ENCODE measurements around the gene CCR7. TPM values are rescaled to one million over a fixed set of nuclear protein-coding genes. Genes with fewer than 3 reads are reported as not detected.

Gene CCR7
- total RNA-seq, 4 donors from 2014 or later: 0.11 TPM; not detected in 3

- DNase-seq (no peak), ATAC-seq (no peak)
- Histone ChIP-seq H3K4me1 (no peaks in the 10 kb centered on the region), H3K27me3 (no peaks in the 10 kb centered on the region), H3K27ac (no peak overlapping the region), H3K36me3 (no peaks in the 10 kb centered on the region), H3K9me3 (no peaks in the 10 kb centered on the region), H3K4me3 (no peak overlapping the region)
- intact Hi-C loops (cut with DNase I; ENCODE audit: low total_unique reads) (no loop called here), in situ Hi-C loops (cut with MboI; ENCODE audit: low sequenced_read_pairs in 4 of 4) (loop anchor here in 1 of 4 donors (25.0 kb wide), 1 partner anchor 1056 kb away; no protein-coding TSS in a partner anchor)
- TF ChIP-seq POLR2A (IDR thresholded peaks at IDR 0.05) (no peak), CTCF (IDR thresholded peaks at IDR 0.05 in 4 of 5, conservative IDR thresholded peaks at IDR 0.05 in 1 of 5) (no peak)
Measured at GRCh38 chr17:40606548-40607353, 41.5 kb upstream of the CCR7 start.

- no peak for TF ChIP-seq CTCF (IDR thresholded peaks at IDR 0.05 in 4 of 5, conservative IDR thresholded peaks at IDR 0.05 in 1 of 5)
- TF ChIP-seq POLR2A (IDR thresholded peaks at IDR 0.05): no peak
- H3K4me3 ChIP-seq: no peak overlapping the region
- no peak for ATAC-seq
- H3K9me3 ChIP-seq: no peaks in the 10 kb centered on the region
- intact Hi-C loops (cut with DNase I; ENCODE audit: low total_unique reads): no loop called here
- H3K4me1 ChIP-seq: no peaks in the 10 kb centered on the region
- H3K36me3 ChIP-seq: no peaks in the 10 kb centered on the region
- no peak for DNase-seq
- H3K27ac ChIP-seq: no peak overlapping the region
- in situ Hi-C loops (cut with MboI; ENCODE audit: low sequenced_read_pairs in 4 of 4): loop anchor here in 1 of 4 donors (25.0 kb wide), 1 partner anchor 1057 kb away; no protein-coding TSS in a partner anchor
- no peaks in the 10 kb centered on the region for H3K27me3 ChIP-seq
Measured at GRCh38 chr17:40605306-40605705, 40.0 kb upstream of the CCR7 start.

GRCh38 chr17:40604327-40605080, 39.2 kb upstream of the CCR7 start:
- no peaks in the 10 kb centered on the region for H3K27me3 ChIP-seq
- no peak overlapping the region for H3K27ac ChIP-seq
- ATAC-seq (no peak), DNase-seq (no peak)
- in situ Hi-C loops (cut with MboI; ENCODE audit: low sequenced_read_pairs in 4 of 4): loop anchor here in 1 of 4 donors (25.0 kb wide), 1 partner anchor 1058 kb away; no protein-coding TSS in a partner anchor
- no peaks in the 10 kb centered on the region for H3K36me3 ChIP-seq
- no peaks in the 10 kb centered on the region for H3K9me3 ChIP-seq
- H3K4me3 ChIP-seq: no peak overlapping the region
- TF ChIP-seq POLR2A (IDR thresholded peaks at IDR 0.05) (no peak), CTCF (IDR thresholded peaks at IDR 0.05 in 4 of 5, conservative IDR thresholded peaks at IDR 0.05 in 1 of 5) (no peak)
- intact Hi-C loops (cut with DNase I; ENCODE audit: low total_unique reads): no loop called here
- no peaks in the 10 kb centered on the region for H3K4me1 ChIP-seq

GRCh38 chr17:40602445-40603443, 37.5 kb upstream of the CCR7 start:
- no peak for DNase-seq
- H3K27me3 ChIP-seq: no peaks in the 10 kb centered on the region
- no peaks in the 10 kb centered on the region for H3K9me3 ChIP-seq
- in situ Hi-C loops (cut with MboI; ENCODE audit: low sequenced_read_pairs in 4 of 4): loop anchor here in 1 of 4 donors (25.0 kb wide), 1 partner anchor 1060 kb away; no protein-coding TSS in a partner anchor
- no peaks in the 10 kb centered on the region for H3K36me3 ChIP-seq
- intact Hi-C loops (cut with DNase I; ENCODE audit: low total_unique reads): no loop called here
- no peak overlapping the region for H3K27ac ChIP-seq
- TF ChIP-seq CTCF (IDR thresholded peaks at IDR 0.05 in 4 of 5, conservative IDR thresholded peaks at IDR 0.05 in 1 of 5) (no peak), POLR2A (IDR thresholded peaks at IDR 0.05) (no peak)
- H3K4me1 ChIP-seq: no peaks in the 10 kb centered on the region
- no peak for ATAC-seq
- H3K4me3 ChIP-seq: no peak overlapping the region

Measured in gastrocnemius medialis (tissue), 4 donors.